Activated CD4-positive, alpha-beta memory T cell treated with anti-CD3 and anti-CD28 coated beads for 36 hours (primary cell): ENCODE measurements around the gene PTPRJ. TPM values are rescaled to one million over a fixed set of nuclear protein-coding genes. Genes with fewer than 3 reads are reported as not detected.
A peak's percentile ranks its signal among the peaks of the same experiment; 100 is the strongest.

Source experiments
- CTCF ChIA-PET: fragments of 350-600 bp; sonication (Branson Sonifier 250); formaldehyde crosslinking; loops from one replicate; lab custom pipeline; 2021; ENCODE audit warnings: antibody characterized with exemption, inconsistent platforms; lab: Charles Lee
- POLR2A ChIA-PET: fragments of 350-600 bp; sonication (Branson Sonifier 250); formaldehyde crosslinking; loops from one replicate; lab custom pipeline; 2021; ENCODE audit warnings: antibody characterized with exemption; lab: Charles Lee
- DNase-seq: peaks from one replicate; pipeline ENCODE4 v3.0.0-alpha.2; 2020
- H3K27ac Mint-ChIP-seq: one replicate; pipeline ENCODE4 v1.8.0; 2021; ENCODE audit warnings: mixed read lengths
- H3K27me3 Mint-ChIP-seq: one replicate; pipeline ENCODE4 v1.8.0; 2021; ENCODE audit warnings: mixed read lengths
- H3K36me3 Mint-ChIP-seq: one replicate; pipeline ENCODE4 v1.8.0; 2021; ENCODE audit warnings: mixed read lengths
- H3K4me1 Mint-ChIP-seq: one replicate; pipeline ENCODE4 v1.8.0; 2021; ENCODE audit warnings: low read depth, mixed read lengths
- H3K4me3 Mint-ChIP-seq: one replicate; pipeline ENCODE4 v1.8.0; 2021; ENCODE audit warnings: mild to moderate bottlenecking, mixed read lengths
- H3K9me3 Mint-ChIP-seq: one replicate; pipeline ENCODE4 v1.8.0; 2021; ENCODE audit warnings: mixed read lengths
- intact Hi-C: fragments of 100-400 bp; cut with micrococcal nuclease; formaldehyde crosslinking; loops from one replicate; pipeline ENCODE4 v1.15.1; 2023
- total RNA-seq, 2 experiments: library from RNA; stranded (reverse); gene quantifications; one replicate each; pipeline ENCODE4 v1.2.3, GENCODE V29; 2021

Gene PTPRJ
- total RNA-seq, 2 experiments from 2014 or later, result 36.3 to 37.0 TPM

- Mint-ChIP-seq H3K9me3 (no peaks in the 10 kb centered on the region), H3K36me3 (peaks cover 8% of the 10 kb centered on the region), H3K4me3 (no peak overlapping the region), H3K27ac (no peak overlapping the region), H3K27me3 (no peaks in the 10 kb centered on the region), H3K4me1 (peaks cover 75% of the 10 kb centered on the region)
- DNase-seq, result no peak
- intact Hi-C loops, result no loop called here
- ChIA-PET POLR2A (interaction anchor here (1.5 kb wide), 1 partner anchor 11 kb away, joined by 5 read pairs; no protein-coding TSS in a partner anchor), CTCF (interaction anchor here (0.9 to 2.1 kb wide), 2 partner anchors 76 to 98 kb away, joined by 3 to 8 read pairs; no protein-coding TSS in a partner anchor)
Measured at GRCh38 chr11:48032721-48033120, 52.4 kb downstream of the PTPRJ start.

GRCh38 chr11:48033918-48034341, 53.6 kb downstream of the PTPRJ start:
- H3K4me1 Mint-ChIP-seq, result peaks cover 71% of the 10 kb centered on the region
- no peak overlapping the region for H3K27ac Mint-ChIP-seq
- no peak overlapping the region for H3K4me3 Mint-ChIP-seq
- POLR2A ChIA-PET, result no interaction called here
- no peak for DNase-seq
- no peaks in the 10 kb centered on the region for H3K27me3 Mint-ChIP-seq
- H3K36me3 Mint-ChIP-seq, result peaks cover 11% of the 10 kb centered on the region
- intact Hi-C loops, result no loop called here
- CTCF ChIA-PET, result interaction anchor here (0.9 to 2.1 kb wide), 2 partner anchors 14 to 75 kb away, joined by 3 to 8 read pairs; no protein-coding TSS in a partner anchor
- no peaks in the 10 kb centered on the region for H3K9me3 Mint-ChIP-seq

- H3K9me3 Mint-ChIP-seq, result no peaks in the 10 kb centered on the region
- intact Hi-C loops, result no loop called here
- DNase-seq, result no peak
- H3K27ac Mint-ChIP-seq, result peak overlapping the region; percentile 36
- peaks cover 11% of the 10 kb centered on the region for H3K36me3 Mint-ChIP-seq
- ChIA-PET POLR2A (interaction anchor here (1.0 kb wide), 1 partner anchor 29 kb away, joined by 3 read pairs; no protein-coding TSS in a partner anchor), CTCF (interaction anchor here (0.9 to 2.1 kb wide), 2 partner anchors 16 to 74 kb away, joined by 3 to 8 read pairs; no protein-coding TSS in a partner anchor)
- H3K4me3 Mint-ChIP-seq, result no peak overlapping the region
- no peaks in the 10 kb centered on the region for H3K27me3 Mint-ChIP-seq
- peaks cover 60% of the 10 kb centered on the region for H3K4me1 Mint-ChIP-seq
Measured at GRCh38 chr11:48034926-48035871, 54.8 kb downstream of the PTPRJ start.

GRCh38 chr11:48036011-48036410, 55.7 kb downstream of the PTPRJ start:
- Mint-ChIP-seq H3K4me1 (peaks cover 56% of the 10 kb centered on the region), H3K27ac (peak overlapping the region; percentile 36), H3K4me3 (no peak overlapping the region), H3K27me3 (no peaks in the 10 kb centered on the region), H3K36me3 (peaks cover 11% of the 10 kb centered on the region), H3K9me3 (no peaks in the 10 kb centered on the region)
- intact Hi-C loops, result loop anchor here (2.0 kb wide), 1 partner anchor 15 kb away; no protein-coding TSS in a partner anchor
- CTCF ChIA-PET, result interaction anchor here (0.9 kb wide), 1 partner anchor 15 kb away, joined by 3 read pairs; no protein-coding TSS in a partner anchor
- no peak for DNase-seq
- POLR2A ChIA-PET, result interaction anchor here (1.0 kb wide), 1 partner anchor 29 kb away, joined by 3 read pairs; no protein-coding TSS in a partner anchor

- ChIA-PET CTCF (interaction anchor here (0.9 kb wide), 1 partner anchor 15 kb away, joined by 3 read pairs; no protein-coding TSS in a partner anchor), POLR2A (interaction anchor here (1.0 kb wide), 1 partner anchor 30 kb away, joined by 3 read pairs; no protein-coding TSS in a partner anchor)
- peaks cover 11% of the 10 kb centered on the region for H3K36me3 Mint-ChIP-seq
- no peaks in the 10 kb centered on the region for H3K27me3 Mint-ChIP-seq
- no peaks in the 10 kb centered on the region for H3K9me3 Mint-ChIP-seq
- H3K4me1 Mint-ChIP-seq, result peaks cover 53% of the 10 kb centered on the region
- intact Hi-C loops, result loop anchor here (2.0 kb wide), 1 partner anchor 14 kb away; no protein-coding TSS in a partner anchor
- no peak overlapping the region for H3K27ac Mint-ChIP-seq
- no peak overlapping the region for H3K4me3 Mint-ChIP-seq
- no peak for DNase-seq
Measured at GRCh38 chr11:48036466-48036865, 56.1 kb downstream of the PTPRJ start.

- Mint-ChIP-seq H3K27me3 (no peaks in the 10 kb centered on the region), H3K36me3 (peaks cover 11% of the 10 kb centered on the region), H3K27ac (no peak overlapping the region), H3K4me3 (no peak overlapping the region), H3K4me1 (peaks cover 49% of the 10 kb centered on the region), H3K9me3 (no peaks in the 10 kb centered on the region)
- DNase-seq, result no peak
- intact Hi-C loops, result loop anchor here (2.0 kb wide), 1 partner anchor 13 kb away; no protein-coding TSS in a partner anchor
- ChIA-PET POLR2A (no interaction called here), CTCF (no interaction called here)
Measured at GRCh38 chr11:48037709-48038468, 57.5 kb downstream of the PTPRJ start.

- Mint-ChIP-seq H3K4me1 (peaks cover 53% of the 10 kb centered on the region), H3K27me3 (no peaks in the 10 kb centered on the region), H3K27ac (no peak overlapping the region), H3K36me3 (peaks cover 3% of the 10 kb centered on the region), H3K9me3 (no peaks in the 10 kb centered on the region), H3K4me3 (no peak overlapping the region)
- ChIA-PET POLR2A (interaction anchor here (0.6 kb wide), 1 partner anchor 109 kb away, joined by 4 read pairs; no protein-coding TSS in a partner anchor), CTCF (interaction anchor here (0.5 kb wide), 1 partner anchor 331 kb away, joined by 4 read pairs; no protein-coding TSS in a partner anchor)
- DNase-seq, result no peak
- intact Hi-C loops, result no loop called here
Measured at GRCh38 chr11:48040830-48041444, 60.6 kb downstream of the PTPRJ start.

GRCh38 chr11:48041877-48042695, 61.7 kb downstream of the PTPRJ start:
- DNase-seq, result no peak
- no peaks in the 10 kb centered on the region for H3K9me3 Mint-ChIP-seq
- ChIA-PET POLR2A (interaction anchor here (0.6 kb wide), 1 partner anchor 110 kb away, joined by 4 read pairs; no protein-coding TSS in a partner anchor), CTCF (interaction anchor here (1.1 to 1.6 kb wide), 3 partner anchors 14 to 108 kb away, joined by 3 to 5 read pairs (median 4); no protein-coding TSS in a partner anchor)
- peak overlapping the region; percentile 46 for H3K27ac Mint-ChIP-seq
- H3K4me3 Mint-ChIP-seq, result no peak overlapping the region
- H3K4me1 Mint-ChIP-seq, result peaks cover 49% of the 10 kb centered on the region
- H3K36me3 Mint-ChIP-seq, result peaks cover 6% of the 10 kb centered on the region
- intact Hi-C loops, result no loop called here
- H3K27me3 Mint-ChIP-seq, result no peaks in the 10 kb centered on the region

GRCh38 chr11:48043111-48043990, 63.0 kb downstream of the PTPRJ start:
- ChIA-PET CTCF (interaction anchor here (1.1 to 1.6 kb wide), 4 partner anchors 8 to 109 kb away, joined by 3 to 5 read pairs (median 4); no protein-coding TSS in a partner anchor), POLR2A (interaction anchor here (1.0 to 1.2 kb wide), 3 partner anchors 9 to 11 kb away, joined by 3 to 5 read pairs (median 4); no protein-coding TSS in a partner anchor)
- intact Hi-C loops, result no loop called here
- peaks cover 47% of the 10 kb centered on the region for H3K4me1 Mint-ChIP-seq
- H3K27ac Mint-ChIP-seq, result peak overlapping the region; percentile 46
- H3K9me3 Mint-ChIP-seq, result no peaks in the 10 kb centered on the region
- H3K27me3 Mint-ChIP-seq, result no peaks in the 10 kb centered on the region
- peak; percentile 30 for DNase-seq
- peaks cover 5% of the 10 kb centered on the region for H3K36me3 Mint-ChIP-seq
- no peak overlapping the region for H3K4me3 Mint-ChIP-seq
